Neutrophil (primary cell): ENCODE measurements around the gene TSPAN5.

Experiments
- H3K27ac ChIP-seq: fragments of 200-600 bp; sonication (generic); 2 replicates; pipeline ENCODE4 v1.5.1; 2016; ENCODE audit warnings: mild to moderate bottlenecking, moderate library complexity
- H3K27me3 ChIP-seq: fragments of 200-600 bp; sonication (generic); 2 replicates; pipeline ENCODE4 v1.6.0; 2016; ENCODE audit warnings: mild to moderate bottlenecking
- H3K36me3 ChIP-seq: fragments of 200-600 bp; sonication (generic); 2 replicates; pipeline ENCODE4 v1.5.1; 2017
- H3K4me1 ChIP-seq, 2 experiments: fragments of 200-600 bp in 1 of 2; sonication (generic) in 1 of 2; 1 replicate in 1 of 2; 2 replicates in 1 of 2; pipeline versions ENCODE4 v1.5.1 to v1.6.1; 2013 to 2016; ENCODE audit warnings: low read depth in 1 of 2, low read length in 1 of 2, mild to moderate bottlenecking in 1 of 2, moderate library complexity in 1 of 2; ENCODE audit not compliant: control insufficient read depth in 1 of 2, insufficient read depth in 1 of 2
- H3K4me3 ChIP-seq, 2 experiments: fragments of 200-600 bp in 1 of 2; sonication (generic) in 1 of 2; 1 replicate in 1 of 2; 2 replicates in 1 of 2; pipeline ENCODE4 v1.5.1; 2013 to 2016; ENCODE audit warnings: low read depth in 1 of 2, low read length in 1 of 2, mild to moderate bottlenecking in 1 of 2, moderate library complexity in 1 of 2
- H3K9me3 ChIP-seq: fragments of 200-600 bp; sonication (generic); 2 replicates; pipeline ENCODE4 v1.5.1; 2016
- TF ChIP-seq, protein P1 (sequence below): fragments of 200-600 bp; sonication (generic); IDR thresholded peaks from 2 replicates; pipeline ENCODE4 v1.5.1; 2016; ENCODE audit warnings: antibody characterized with exemption

The TSPAN5 gene

DNA sequence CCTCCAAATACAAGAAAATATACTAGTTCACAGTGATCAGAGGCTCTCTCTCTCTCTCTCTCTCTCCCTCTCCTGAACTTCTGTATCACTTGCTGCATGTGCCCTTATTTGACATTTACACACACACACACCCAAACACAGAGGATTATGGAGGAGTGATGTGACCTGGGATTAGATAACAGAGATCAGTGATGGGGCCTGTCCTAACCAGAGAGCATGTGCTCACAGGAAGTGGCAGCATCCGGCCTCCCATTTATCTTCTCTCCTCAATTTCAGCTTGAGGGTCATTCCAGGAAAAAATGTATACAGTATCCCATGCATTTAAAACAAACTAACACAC, 143.0 kb downstream of the TSPAN5 start:
- TF ChIP-seq, protein P1, sequence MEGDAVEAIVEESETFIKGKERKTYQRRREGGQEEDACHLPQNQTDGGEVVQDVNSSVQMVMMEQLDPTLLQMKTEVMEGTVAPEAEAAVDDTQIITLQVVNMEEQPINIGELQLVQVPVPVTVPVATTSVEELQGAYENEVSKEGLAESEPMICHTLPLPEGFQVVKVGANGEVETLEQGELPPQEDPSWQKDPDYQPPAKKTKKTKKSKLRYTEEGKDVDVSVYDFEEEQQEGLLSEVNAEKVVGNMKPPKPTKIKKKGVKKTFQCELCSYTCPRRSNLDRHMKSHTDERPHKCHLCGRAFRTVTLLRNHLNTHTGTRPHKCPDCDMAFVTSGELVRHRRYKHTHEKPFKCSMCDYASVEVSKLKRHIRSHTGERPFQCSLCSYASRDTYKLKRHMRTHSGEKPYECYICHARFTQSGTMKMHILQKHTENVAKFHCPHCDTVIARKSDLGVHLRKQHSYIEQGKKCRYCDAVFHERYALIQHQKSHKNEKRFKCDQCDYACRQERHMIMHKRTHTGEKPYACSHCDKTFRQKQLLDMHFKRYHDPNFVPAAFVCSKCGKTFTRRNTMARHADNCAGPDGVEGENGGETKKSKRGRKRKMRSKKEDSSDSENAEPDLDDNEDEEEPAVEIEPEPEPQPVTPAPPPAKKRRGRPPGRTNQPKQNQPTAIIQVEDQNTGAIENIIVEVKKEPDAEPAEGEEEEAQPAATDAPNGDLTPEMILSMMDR: no peak
- no peak overlapping the region for H3K27ac ChIP-seq
- no peak overlapping the region for H3K4me3 ChIP-seq
- no peaks in the 10 kb centered on the region for H3K27me3 ChIP-seq
- no peaks in the 10 kb centered on the region for H3K36me3 ChIP-seq
- no peaks in the 10 kb centered on the region for H3K9me3 ChIP-seq
- H3K4me1 ChIP-seq: no peaks in the 10 kb centered on the region

DNA sequence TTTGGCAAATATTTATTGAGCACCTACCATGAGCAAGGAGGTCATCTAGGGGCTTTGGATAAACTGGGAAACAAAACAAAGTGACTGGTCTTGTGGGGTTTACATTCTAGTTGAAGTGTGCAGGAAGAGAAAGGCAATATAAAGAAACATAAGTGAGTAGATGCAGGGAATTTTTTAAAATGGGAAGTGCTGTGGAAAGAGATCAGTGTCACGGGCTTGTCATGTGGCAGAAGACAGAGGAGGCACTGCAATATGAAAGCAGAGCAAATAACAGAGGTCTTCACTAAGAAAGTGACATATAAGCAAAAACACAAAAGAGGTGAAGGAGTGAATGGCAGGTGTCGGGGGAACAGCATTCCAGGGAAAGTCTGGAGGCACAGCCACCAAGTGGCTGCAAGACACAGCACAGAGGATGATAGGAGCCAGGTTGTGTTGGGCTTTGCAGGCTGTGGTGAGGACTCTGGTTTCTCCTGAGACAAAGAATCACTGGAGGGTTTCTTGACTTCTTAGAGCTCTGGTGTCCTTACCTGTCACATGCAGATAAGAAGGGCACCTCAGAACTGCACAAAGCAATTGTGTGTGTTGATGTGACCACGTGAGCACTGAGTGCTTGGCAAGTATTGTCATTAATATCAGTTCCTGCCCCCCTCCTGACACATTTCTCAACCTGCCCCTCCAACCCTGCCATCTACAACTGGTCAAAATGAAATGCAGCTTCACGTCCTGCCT, 143.5 kb downstream of the TSPAN5 start:
- Histone ChIP-seq H3K36me3 (no peaks in the 10 kb centered on the region), H3K27me3 (no peaks in the 10 kb centered on the region), H3K4me3 (no peak overlapping the region), H3K4me1 (no peaks in the 10 kb centered on the region), H3K27ac (no peak overlapping the region), H3K9me3 (no peaks in the 10 kb centered on the region)
- TF ChIP-seq, protein P1: no peak

DNA sequence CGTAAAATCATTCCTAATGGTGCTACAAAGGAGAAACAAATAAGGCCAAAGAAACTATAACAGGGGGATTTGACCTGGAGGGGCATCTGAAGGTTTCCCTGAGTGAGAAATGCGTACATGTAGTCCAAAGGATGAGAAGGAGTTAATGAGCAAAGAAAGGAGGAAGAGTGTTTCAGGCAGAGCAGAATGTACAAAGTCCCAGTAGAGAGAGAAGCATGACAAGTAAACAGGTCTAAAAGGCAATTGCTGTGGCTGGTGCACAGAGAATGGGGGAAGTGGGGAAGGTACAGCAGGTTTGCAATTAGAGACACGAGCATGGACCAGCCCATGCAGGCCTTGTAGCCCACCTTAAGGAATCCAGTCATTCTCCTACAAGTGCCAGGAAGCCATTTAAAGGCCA, 145.5 kb downstream of the TSPAN5 start:
- Histone ChIP-seq H3K9me3 (no peaks in the 10 kb centered on the region), H3K36me3 (no peaks in the 10 kb centered on the region), H3K27ac (no peak overlapping the region), H3K27me3 (no peaks in the 10 kb centered on the region), H3K4me1 (no peaks in the 10 kb centered on the region), H3K4me3 (no peak overlapping the region)
- TF ChIP-seq, protein P1: no peak

DNA sequence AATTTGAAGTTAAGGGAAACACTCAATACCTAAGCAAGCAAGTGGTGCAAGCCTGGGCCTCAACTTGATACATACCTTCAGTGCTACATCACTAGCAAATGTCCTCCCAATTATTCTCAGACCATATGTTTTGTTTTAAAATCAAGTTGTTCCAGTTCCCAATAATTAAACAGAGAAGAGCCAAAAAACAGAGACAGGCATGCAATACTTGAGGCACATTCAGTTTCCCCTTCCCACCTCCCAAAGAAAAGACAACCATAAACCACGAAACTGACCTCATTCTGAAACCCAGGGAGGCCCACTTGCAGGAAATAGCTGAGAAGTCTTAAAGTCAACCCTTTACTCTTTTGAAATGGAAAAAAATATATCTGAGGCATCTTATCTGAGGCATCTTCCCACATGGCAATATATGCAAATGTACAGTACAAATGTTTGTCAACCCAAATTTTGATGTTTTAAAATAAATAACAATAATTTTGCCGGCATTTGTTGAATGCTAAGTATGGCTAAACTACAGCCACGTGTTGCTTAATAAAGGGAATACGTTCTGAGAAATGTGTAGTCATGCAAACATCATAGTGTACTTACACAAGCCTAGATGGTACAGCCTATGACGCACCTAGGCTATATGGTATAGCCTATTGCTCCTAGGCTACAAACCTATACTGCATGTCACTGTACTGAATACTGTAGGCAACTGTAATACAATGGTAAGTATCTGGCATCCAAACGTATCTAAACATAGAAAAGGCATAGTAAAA, 147.5 kb downstream of the TSPAN5 start:
- Histone ChIP-seq H3K27ac (no peak overlapping the region), H3K9me3 (no peaks in the 10 kb centered on the region), H3K4me1 (no peaks in the 10 kb centered on the region), H3K4me3 (no peak overlapping the region), H3K36me3 (no peaks in the 10 kb centered on the region), H3K27me3 (no peaks in the 10 kb centered on the region)
- TF ChIP-seq, protein P1: no peak

DNA sequence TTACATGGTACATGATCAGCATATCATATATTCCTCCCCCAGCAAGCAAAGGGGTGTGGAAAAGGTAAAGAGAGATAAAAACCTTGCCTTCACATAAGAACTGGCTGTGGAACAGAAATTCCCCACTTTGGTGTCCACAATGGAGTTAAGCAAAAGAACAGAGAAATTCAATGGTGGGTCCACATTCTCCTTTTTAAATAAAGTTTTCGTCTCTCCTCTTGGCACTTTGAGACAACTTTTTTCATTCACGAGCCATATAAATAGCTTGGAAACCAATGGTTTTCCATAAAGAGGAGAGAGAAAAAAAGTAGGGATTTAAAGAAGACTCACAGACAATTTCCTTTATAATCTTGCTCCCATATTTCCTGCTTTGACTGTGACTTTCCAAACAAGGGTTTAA, 148.1 kb downstream of the TSPAN5 start:
- no peaks in the 10 kb centered on the region for H3K36me3 ChIP-seq
- H3K9me3 ChIP-seq: no peaks in the 10 kb centered on the region
- H3K27me3 ChIP-seq: no peaks in the 10 kb centered on the region
- TF ChIP-seq, protein P1: no peak
- no peaks in the 10 kb centered on the region for H3K4me1 ChIP-seq
- H3K27ac ChIP-seq: no peak overlapping the region
- no peak overlapping the region for H3K4me3 ChIP-seq
